ENCODE results near the gene MYH6. TPM values are rescaled to one million over a fixed set of nuclear protein-coding genes. Genes with fewer than 3 reads are reported as not detected.

Gene MYH6
- total RNA-seq, 1 donor: not detected

DNA sequence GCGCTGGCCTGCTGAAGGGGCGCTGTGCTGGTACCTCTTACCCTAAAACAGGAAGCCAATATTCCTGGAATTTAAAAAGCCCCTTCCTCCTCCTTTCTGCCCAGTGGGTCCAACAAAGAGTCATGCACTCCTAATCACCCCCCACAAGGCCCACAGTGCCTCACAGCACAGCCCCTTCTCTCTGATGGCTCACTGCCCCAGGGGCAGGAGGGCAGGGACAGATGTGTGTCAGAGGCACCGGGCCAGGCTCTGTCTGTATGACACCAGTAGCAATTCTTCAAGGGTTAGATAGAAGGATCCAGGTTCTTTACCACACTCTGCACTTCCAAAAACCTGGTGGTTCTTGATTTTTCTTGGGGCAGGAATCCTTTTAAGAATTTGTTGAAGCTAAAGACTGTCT is 8.9 kb downstream of the MYH6 start:
- Histone ChIP-seq H3K27ac (ENCODE audit: low read depth, low read length) (no peak overlapping the region), H4K20me1 (ENCODE audit: insufficient read depth, low read length) (no peaks in the 10 kb centered on the region), H3K4me2 (ENCODE audit: insufficient read depth, low read length) (no peak overlapping the region), H3K36me3 (ENCODE audit: insufficient read depth, low read length) (no peaks in the 10 kb centered on the region), H3K79me2 (ENCODE audit: insufficient read depth, low read length) (no peaks in the 10 kb centered on the region), H3K9me3 (ENCODE audit: low read depth, low read length) (no peaks in the 10 kb centered on the region), H2AFZ (ENCODE audit: low read length) (no peak overlapping the region), H3K4me3 (ENCODE audit: insufficient read depth, low read length) (no peak overlapping the region), H3K4me1 (ENCODE audit: insufficient read depth, low read length) (no peaks in the 10 kb centered on the region), H3K27me3 (ENCODE audit: insufficient read depth, low read length) (no peaks in the 10 kb centered on the region)
- no peak for DNase-seq (ENCODE audit: insufficient read length, low spot score, missing footprints)
- TF ChIP-seq, protein P1, sequence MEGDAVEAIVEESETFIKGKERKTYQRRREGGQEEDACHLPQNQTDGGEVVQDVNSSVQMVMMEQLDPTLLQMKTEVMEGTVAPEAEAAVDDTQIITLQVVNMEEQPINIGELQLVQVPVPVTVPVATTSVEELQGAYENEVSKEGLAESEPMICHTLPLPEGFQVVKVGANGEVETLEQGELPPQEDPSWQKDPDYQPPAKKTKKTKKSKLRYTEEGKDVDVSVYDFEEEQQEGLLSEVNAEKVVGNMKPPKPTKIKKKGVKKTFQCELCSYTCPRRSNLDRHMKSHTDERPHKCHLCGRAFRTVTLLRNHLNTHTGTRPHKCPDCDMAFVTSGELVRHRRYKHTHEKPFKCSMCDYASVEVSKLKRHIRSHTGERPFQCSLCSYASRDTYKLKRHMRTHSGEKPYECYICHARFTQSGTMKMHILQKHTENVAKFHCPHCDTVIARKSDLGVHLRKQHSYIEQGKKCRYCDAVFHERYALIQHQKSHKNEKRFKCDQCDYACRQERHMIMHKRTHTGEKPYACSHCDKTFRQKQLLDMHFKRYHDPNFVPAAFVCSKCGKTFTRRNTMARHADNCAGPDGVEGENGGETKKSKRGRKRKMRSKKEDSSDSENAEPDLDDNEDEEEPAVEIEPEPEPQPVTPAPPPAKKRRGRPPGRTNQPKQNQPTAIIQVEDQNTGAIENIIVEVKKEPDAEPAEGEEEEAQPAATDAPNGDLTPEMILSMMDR (IDR thresholded peaks at IDR 0.05; ENCODE audit: extremely low read depth, low read depth, low read length): no peak

- H4K20me1 ChIP-seq (ENCODE audit: insufficient read depth, low read length): no peaks in the 10 kb centered on the region
- H3K36me3 ChIP-seq (ENCODE audit: insufficient read depth, low read length): no peaks in the 10 kb centered on the region
Measured at GRCh38 chr14:23398348-23398747, 9.7 kb downstream of the MYH6 start.

DNA sequence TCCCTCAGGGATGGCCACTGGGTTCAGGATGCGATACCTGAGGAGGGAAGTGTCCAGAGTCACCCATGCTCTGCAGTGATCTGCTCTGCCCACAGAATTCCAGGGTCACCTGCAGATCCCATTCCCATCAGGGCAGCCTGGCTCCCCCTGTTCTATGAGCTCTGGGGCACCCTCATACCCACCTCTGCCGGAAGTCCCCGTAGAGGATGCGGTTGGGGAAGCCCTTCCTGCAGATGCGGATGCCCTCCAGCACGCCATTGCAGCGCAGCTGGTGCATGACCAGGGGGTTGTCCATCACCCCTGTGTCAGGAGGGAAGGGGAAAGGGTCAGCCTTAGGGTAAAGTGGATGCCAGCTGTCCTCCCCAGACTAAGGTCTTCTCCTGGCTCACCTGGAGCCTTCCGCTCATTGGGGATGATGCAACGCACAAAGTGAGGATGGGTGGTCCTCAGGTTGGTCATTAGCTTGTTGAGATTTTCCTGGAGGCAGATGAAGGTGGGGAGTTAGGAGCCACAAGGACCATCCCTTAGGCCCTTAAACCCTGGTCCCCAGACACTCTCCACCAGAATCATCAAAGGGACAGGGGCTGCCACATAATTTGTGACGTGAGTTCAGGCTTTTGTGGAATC is 11.2 kb downstream of the MYH6 start:
- Histone ChIP-seq H3K27me3 (ENCODE audit: insufficient read depth, low read length) (peaks cover 2% of the 10 kb centered on the region), H3K4me1 (ENCODE audit: insufficient read depth, low read length) (no peaks in the 10 kb centered on the region), H3K79me2 (ENCODE audit: insufficient read depth, low read length) (no peaks in the 10 kb centered on the region), H3K9me3 (ENCODE audit: low read depth, low read length) (no peaks in the 10 kb centered on the region), H3K27ac (ENCODE audit: low read depth, low read length) (no peak overlapping the region), H3K4me3 (ENCODE audit: insufficient read depth, low read length) (no peak overlapping the region), H3K4me2 (ENCODE audit: insufficient read depth, low read length) (no peak overlapping the region), H4K20me1 (ENCODE audit: insufficient read depth, low read length) (no peaks in the 10 kb centered on the region), H2AFZ (ENCODE audit: low read length) (no peak overlapping the region), H3K36me3 (ENCODE audit: insufficient read depth, low read length) (no peaks in the 10 kb centered on the region)
- no peak for DNase-seq (ENCODE audit: insufficient read length, low spot score, missing footprints)
- TF ChIP-seq, protein P1 (IDR thresholded peaks at IDR 0.05; ENCODE audit: extremely low read depth, low read depth, low read length): no peak

More at GRCh38 chr14:23398348-23398747, 9.7 kb downstream of the MYH6 start:
- no peaks in the 10 kb centered on the region for H3K9me3 ChIP-seq (ENCODE audit: low read depth, low read length)
- no peaks in the 10 kb centered on the region for H3K27me3 ChIP-seq (ENCODE audit: insufficient read depth, low read length)
- no peak overlapping the region for H2AFZ ChIP-seq (ENCODE audit: low read length)
- TF ChIP-seq, protein P1 (IDR thresholded peaks at IDR 0.05; ENCODE audit: extremely low read depth, low read depth, low read length): no peak
- H3K79me2 ChIP-seq (ENCODE audit: insufficient read depth, low read length): no peaks in the 10 kb centered on the region
- no peak overlapping the region for H3K4me3 ChIP-seq (ENCODE audit: insufficient read depth, low read length)
- H3K27ac ChIP-seq (ENCODE audit: low read depth, low read length): no peak overlapping the region
- H3K4me2 ChIP-seq (ENCODE audit: insufficient read depth, low read length): no peak overlapping the region
- no peaks in the 10 kb centered on the region for H3K4me1 ChIP-seq (ENCODE audit: insufficient read depth, low read length)
- no peak for DNase-seq (ENCODE audit: insufficient read length, low spot score, missing footprints)

- no peaks in the 10 kb centered on the region for H3K36me3 ChIP-seq (ENCODE audit: insufficient read depth, low read length)
- no peak overlapping the region for H3K27ac ChIP-seq (ENCODE audit: low read depth, low read length)
- H2AFZ ChIP-seq (ENCODE audit: low read length): no peak overlapping the region
- H3K4me2 ChIP-seq (ENCODE audit: insufficient read depth, low read length): no peak overlapping the region
- TF ChIP-seq, protein P1 (IDR thresholded peaks at IDR 0.05; ENCODE audit: extremely low read depth, low read depth, low read length): no peak
- H3K27me3 ChIP-seq (ENCODE audit: insufficient read depth, low read length): peaks cover 2% of the 10 kb centered on the region
- no peak overlapping the region for H3K4me3 ChIP-seq (ENCODE audit: insufficient read depth, low read length)
- no peaks in the 10 kb centered on the region for H3K79me2 ChIP-seq (ENCODE audit: insufficient read depth, low read length)
- no peaks in the 10 kb centered on the region for H4K20me1 ChIP-seq (ENCODE audit: insufficient read depth, low read length)
- DNase-seq (ENCODE audit: insufficient read length, low spot score, missing footprints): no peak
- no peaks in the 10 kb centered on the region for H3K9me3 ChIP-seq (ENCODE audit: low read depth, low read length)
- H3K4me1 ChIP-seq (ENCODE audit: insufficient read depth, low read length): no peaks in the 10 kb centered on the region
Measured at GRCh38 chr14:23396126-23396525, 11.9 kb downstream of the MYH6 start.
